Ovary (tissue), 3 donors: ENCODE data around the gene GAS2L1.

Experiments used
- POLR2A ChIP-seq: fragments of 450-650 bp; IDR thresholded peaks from one replicate; pipeline ENCODE4 v1.6.1; 2017; ENCODE audit warnings: antibody characterized with exemption, mild to moderate bottlenecking, moderate library complexity
- TF ChIP-seq, protein P1 (sequence below), 3 donors: fragments of 450-650 bp in 2 of 3; fragments of 200-600 bp in 1 of 3; IDR thresholded peaks; one replicate each; pipeline versions ENCODE4 v1.5.1 to v1.8.0; 2016 to 2022; ENCODE audit warnings: antibody characterized with exemption in 3 of 3, mild to moderate bottlenecking in 1 of 3
- donor health status: DM: no; HTN: no; CAD: no.

DNA sequence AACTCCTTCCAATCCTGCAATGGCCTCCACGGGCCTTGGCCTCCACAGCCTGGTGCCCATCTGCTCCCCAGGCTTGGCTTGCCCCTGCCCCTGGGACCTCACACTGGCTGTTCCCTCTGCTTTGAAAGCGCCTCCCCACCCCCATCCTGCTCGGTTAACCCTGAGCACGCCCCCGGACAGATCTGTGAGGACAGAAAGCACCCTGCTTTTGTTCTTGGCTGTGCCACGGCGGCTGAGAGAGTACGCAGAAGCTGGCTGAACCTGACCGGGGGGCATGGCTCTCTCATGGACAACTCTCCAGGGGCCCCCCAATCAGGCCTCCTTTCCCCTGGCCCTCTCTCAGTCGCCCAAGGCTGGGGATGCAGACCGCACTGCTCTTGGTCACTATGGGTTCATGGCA lies 29.2 kb downstream of the GAS2L1 start:
- TF ChIP-seq, protein P1, sequence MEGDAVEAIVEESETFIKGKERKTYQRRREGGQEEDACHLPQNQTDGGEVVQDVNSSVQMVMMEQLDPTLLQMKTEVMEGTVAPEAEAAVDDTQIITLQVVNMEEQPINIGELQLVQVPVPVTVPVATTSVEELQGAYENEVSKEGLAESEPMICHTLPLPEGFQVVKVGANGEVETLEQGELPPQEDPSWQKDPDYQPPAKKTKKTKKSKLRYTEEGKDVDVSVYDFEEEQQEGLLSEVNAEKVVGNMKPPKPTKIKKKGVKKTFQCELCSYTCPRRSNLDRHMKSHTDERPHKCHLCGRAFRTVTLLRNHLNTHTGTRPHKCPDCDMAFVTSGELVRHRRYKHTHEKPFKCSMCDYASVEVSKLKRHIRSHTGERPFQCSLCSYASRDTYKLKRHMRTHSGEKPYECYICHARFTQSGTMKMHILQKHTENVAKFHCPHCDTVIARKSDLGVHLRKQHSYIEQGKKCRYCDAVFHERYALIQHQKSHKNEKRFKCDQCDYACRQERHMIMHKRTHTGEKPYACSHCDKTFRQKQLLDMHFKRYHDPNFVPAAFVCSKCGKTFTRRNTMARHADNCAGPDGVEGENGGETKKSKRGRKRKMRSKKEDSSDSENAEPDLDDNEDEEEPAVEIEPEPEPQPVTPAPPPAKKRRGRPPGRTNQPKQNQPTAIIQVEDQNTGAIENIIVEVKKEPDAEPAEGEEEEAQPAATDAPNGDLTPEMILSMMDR (IDR thresholded peaks at IDR 0.05): no peak
- TF ChIP-seq POLR2A: no peak
